GM12892 (cell line): Measurements from ENCODE around the gene RILP.

Source experiments
- POLR2A ChIP-seq: IDR thresholded peaks from 2 replicates; pipeline ENCODE4 v1.6.1; 2011; ENCODE audit warnings: low read depth, low read length, control low read depth
- TAF1 ChIP-seq: IDR thresholded peaks from 2 replicates; pipeline ENCODE4 v1.6.1; 2011; ENCODE audit warnings: low read depth, mild to moderate bottlenecking, control low read depth, low read length, borderline replicate concordance

- TF ChIP-seq POLR2A (no peak), TAF1 (no peak)
These were observed 1.3 kb downstream of the RILP start for GRCh38 chr17:1648173-1648962.
